GM23248 (cell line): ENCODE results near the gene LGI2.

ENCODE experiments used
- EZH2 ChIP-seq: fragments of 200-600 bp; sonication (generic); IDR thresholded peaks from 2 replicates; pipeline ENCODE4 v1.6.1; 2018; ENCODE audit warnings: antibody characterized with exemption, mild to moderate bottlenecking; ENCODE audit not compliant: insufficient read depth, poor library complexity, severe bottlenecking
- EZH2phosphoT487 ChIP-seq: fragments of 200-600 bp; sonication (generic); IDR thresholded peaks from 2 replicates; pipeline ENCODE4 v1.6.1; 2018; ENCODE audit warnings: antibody characterized with exemption, moderate library complexity, mild to moderate bottlenecking, low read depth; ENCODE audit not compliant: insufficient read depth

DNA sequence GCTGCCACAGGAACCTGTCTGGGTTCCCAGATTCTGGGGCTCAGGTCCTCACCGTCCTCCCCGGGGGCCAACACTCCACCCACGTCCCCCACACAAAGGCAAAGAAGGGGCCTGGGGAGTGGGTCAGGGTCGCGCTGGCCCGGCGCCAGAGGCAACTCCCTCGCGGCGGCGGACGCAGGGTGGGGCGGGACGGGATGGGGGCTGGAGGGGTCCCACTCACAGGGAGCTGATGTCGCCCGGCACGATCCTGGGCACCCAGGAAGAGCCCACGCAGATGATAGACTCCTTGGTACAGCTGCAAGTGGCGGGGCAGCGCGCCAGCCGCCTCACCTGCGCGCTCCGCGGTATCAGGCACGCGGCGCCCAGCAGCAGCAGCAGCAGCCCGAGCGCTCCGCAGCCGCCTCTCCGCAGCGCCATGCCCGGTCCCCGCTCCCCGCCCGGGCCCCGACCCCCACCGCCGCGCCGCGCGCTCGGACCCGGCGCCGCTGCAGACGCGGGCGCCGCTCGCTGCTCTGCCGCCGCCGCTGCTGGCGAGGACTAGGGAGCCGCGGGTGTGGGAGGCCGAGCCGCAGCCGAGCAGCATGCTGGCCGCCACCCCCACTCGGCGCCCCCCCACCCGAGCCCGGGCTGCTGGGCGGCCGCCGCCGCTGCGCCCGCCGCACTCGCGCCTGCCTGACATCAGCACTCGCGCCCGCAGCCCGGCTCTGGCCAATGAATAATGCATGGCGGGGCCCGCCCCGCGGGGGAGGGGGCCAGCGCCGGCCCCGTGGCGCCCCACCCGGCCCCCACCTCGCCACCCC lies at the start of gene LGI2:
- TF ChIP-seq EZH2phosphoT487 (no peak), EZH2 (no peak)
